GM12865 (cell line): Measurements from ENCODE around the gene TXLNB.
A peak's percentile ranks its signal among the peaks of the same experiment; 100 is the strongest.

Experiments
- DNase-seq: peaks from one replicate; pipeline ENCODE4 v3.0.0; 2010; ENCODE audit warnings: low read depth
- H3K4me3 ChIP-seq: 2 replicates; pipeline ENCODE4 v1.5.1; 2011; ENCODE audit warnings: mild to moderate bottlenecking, low read depth, low read length, control low read depth
- CTCF ChIP-seq: IDR thresholded peaks from 2 replicates; pipeline ENCODE4 v1.5.1; 2011; ENCODE audit warnings: low read length, control low read depth, low read depth, inconsistent platforms; ENCODE audit not compliant: insufficient read depth; ENCODE audit errors: missing control alignments

TXLNB gene

GRCh38 chr6:139251691-139252390, 40.0 kb downstream of the TXLNB start:
- H3K4me3 ChIP-seq, result no peak overlapping the region
- DNase-seq, result no peak
- no peak for TF ChIP-seq CTCF

GRCh38 chr6:139251045-139251690, 40.6 kb downstream of the TXLNB start:
- no peak for TF ChIP-seq CTCF
- DNase-seq, result peak; percentile 30
- no peak overlapping the region for H3K4me3 ChIP-seq

GRCh38 chr6:139250296-139251044, 41.3 kb downstream of the TXLNB start:
- no peak overlapping the region for H3K4me3 ChIP-seq
- TF ChIP-seq CTCF, result peak; percentile 75
- peak; percentile 83 for DNase-seq

DNA sequence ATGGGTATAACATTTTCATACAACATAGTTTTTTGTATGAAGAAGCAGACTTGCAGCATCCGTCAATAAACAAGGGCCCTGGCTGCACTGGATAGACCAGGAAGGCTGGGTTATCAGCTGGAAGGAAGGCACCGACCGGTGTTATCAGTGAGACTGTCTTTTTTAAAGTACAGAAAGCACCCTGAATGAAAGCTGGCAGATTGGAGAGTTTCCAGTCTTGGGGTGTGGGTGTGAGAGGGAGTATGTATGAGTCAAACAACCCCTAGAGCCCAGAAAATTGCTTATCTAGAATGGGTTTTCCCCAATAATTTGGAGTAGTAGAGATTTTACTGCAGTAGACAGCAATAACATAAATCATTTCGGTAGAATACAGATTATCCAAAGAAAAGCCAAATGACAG, 42.4 kb downstream of the TXLNB start:
- no peak for TF ChIP-seq CTCF
- no peak overlapping the region for H3K4me3 ChIP-seq
- DNase-seq, result peak; percentile 25

- no peak for TF ChIP-seq CTCF
- no peak for DNase-seq
- no peak overlapping the region for H3K4me3 ChIP-seq
These were observed 42.9 kb downstream of the TXLNB start for GRCh38 chr6:139248911-139249310.

DNA sequence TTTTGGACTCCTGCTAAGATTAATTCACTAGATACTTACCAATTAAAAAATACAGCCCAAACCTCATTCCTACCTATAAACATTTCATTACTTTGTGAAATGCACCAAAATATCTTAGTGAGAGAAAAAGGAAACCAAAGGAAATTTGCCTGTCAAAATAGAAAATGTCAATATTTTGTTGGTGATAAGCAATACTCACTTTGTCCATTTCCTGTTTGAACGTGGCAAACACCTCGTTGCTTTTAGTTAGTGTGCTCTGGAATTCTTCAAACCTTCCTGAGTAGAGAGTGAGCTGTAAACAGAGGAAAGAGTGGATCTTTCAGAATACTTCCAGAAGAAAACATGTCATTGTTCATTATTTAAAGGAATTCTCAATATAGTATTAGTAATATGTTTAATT, 44.2 kb downstream of the TXLNB start:
- no peak overlapping the region for H3K4me3 ChIP-seq
- no peak for DNase-seq
- no peak for TF ChIP-seq CTCF

GRCh38 chr6:139243536-139243935, 48.3 kb downstream of the TXLNB start:
- TF ChIP-seq CTCF, result no peak
- H3K4me3 ChIP-seq, result no peak overlapping the region
- DNase-seq, result no peak
